Activated naive CD4-positive, alpha-beta T cell treated with anti-CD3 and anti-CD28 coated beads, Interleukin-2, amount 50 U/mL, for 72 hours (primary cell): Measurements from ENCODE around the gene POLR3E. TPM values are rescaled to one million over a fixed set of nuclear protein-coding genes. Genes with fewer than 3 reads are reported as not detected.

Source experiments
- ATAC-seq, 2 donors: fragments of 150-1000 bp; cut with Tn5 transposase; 2 replicates each; pipeline ENCODE4 v1.10.0; 2021; ENCODE audit warnings: mild to moderate bottlenecking in 2 of 2, moderate library complexity in 2 of 2
- DNase-seq, 2 donors: peaks; one replicate each; pipeline ENCODE4 v3.0.0; 2021 to 2022; ENCODE audit warnings: low spot score in 2 of 2
- H3K27ac Mint-ChIP-seq, 2 donors: one replicate each; pipeline ENCODE4 v1.8.0; 2022; ENCODE audit warnings: mild to moderate bottlenecking in 2 of 2, mixed read lengths in 2 of 2
- H3K36me3 Mint-ChIP-seq, 2 donors: one replicate each; pipeline ENCODE4 v1.8.0; 2022; ENCODE audit warnings: mixed read lengths in 2 of 2
- H3K9me3 Mint-ChIP-seq, 2 donors: one replicate each; pipeline ENCODE4 v1.8.0; 2022; ENCODE audit warnings: mixed read lengths in 2 of 2
- total RNA-seq, 2 donors: library from RNA; stranded (reverse); gene quantifications; one replicate each; pipeline ENCODE4 v1.2.3, GENCODE V29; 2022

The POLR3E gene
- total RNA-seq, 2 donors from 2014 or later = 50.3 to 75.4 TPM

DNA sequence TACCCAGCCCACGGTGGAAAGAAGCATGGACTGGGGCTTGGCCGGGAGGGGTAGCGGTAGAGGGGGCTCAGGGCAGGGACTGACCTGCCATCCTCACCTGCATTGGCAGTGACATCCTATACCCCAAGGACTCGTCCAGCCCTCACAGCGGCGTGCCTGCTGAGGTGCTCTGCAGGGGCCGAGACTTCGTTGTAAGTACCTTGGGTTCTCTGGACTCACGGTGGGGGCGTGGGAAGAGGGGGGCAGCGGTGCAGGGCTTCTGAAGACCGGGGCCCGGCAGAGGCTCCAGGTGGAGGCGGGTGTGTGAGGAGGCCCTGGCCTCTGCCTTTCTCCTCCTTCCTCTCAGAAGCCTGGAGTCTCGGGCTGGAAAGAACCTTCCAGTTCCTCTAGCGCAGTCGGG lies 25.5 kb downstream of the POLR3E start:
- Mint-ChIP-seq H3K36me3 (no peaks in the 10 kb centered on the region), H3K9me3 (no peaks in the 10 kb centered on the region), H3K27ac (peak overlapping the region in 1 of 2 donors; percentile 42)
- no peak for DNase-seq
- no peak for ATAC-seq

GRCh38 chr16:22323173-22323958 lies 26.2 kb downstream of the POLR3E start:
- Mint-ChIP-seq H3K9me3 (no peaks in the 10 kb centered on the region), H3K27ac (peak overlapping the region; percentile 29 to 46), H3K36me3 (no peaks in the 10 kb centered on the region)
- peak in 1 of 2 donors; percentile 44 for DNase-seq
- ATAC-seq = no peak

DNA sequence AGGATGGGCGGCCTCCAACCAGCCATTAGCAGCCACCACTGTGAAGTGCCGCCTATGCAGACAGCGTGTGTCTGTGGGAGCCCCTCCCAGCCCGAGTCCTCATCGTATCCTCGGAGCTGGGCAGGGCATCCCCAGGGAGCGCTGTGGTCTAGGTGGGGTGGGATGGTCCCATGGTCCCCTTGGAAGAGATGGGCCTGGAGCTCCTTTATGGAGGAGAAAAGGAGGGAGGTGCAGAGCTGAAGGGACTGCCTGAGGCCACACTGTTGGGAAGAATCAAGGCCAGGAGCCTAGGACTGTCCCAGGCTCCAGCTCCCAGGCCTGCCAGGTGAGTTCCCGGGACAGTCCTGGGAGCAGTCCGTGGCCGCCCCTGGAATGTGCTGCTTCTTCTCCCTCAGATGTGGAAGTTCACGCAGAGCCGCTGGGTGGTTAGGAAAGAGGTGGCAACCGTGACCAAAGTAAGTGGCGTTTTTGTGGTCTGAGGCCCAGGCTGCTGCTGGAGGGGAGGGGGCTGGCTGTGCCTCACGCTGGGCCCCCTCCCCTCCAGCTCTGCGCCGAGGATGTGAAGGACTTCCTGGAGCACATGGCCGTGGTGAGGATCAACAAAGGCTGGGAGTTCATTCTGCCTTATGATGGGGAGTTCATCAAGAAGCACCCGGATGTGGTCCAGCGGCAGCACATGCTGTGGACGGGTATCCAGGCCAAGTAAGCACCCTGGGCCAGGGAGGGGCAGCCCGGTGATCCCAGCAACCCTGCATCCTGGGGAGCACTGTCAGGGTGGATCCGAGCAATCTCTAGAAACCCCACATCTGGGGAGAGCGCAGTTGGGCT lies 27.0 kb downstream of the POLR3E start:
- H3K27ac Mint-ChIP-seq = peak overlapping the region; percentile 46 to 86
- peak in 1 of 2 donors; percentile 39 for DNase-seq
- no peak for ATAC-seq
- no peaks in the 10 kb centered on the region for H3K36me3 Mint-ChIP-seq
- no peaks in the 10 kb centered on the region for H3K9me3 Mint-ChIP-seq

- Mint-ChIP-seq H3K27ac (peak overlapping the region; percentile 46 to 86), H3K36me3 (peaks cover 0 to under 1% of the 10 kb centered on the region in 2 donors), H3K9me3 (no peaks in the 10 kb centered on the region)
- ATAC-seq = no peak
- DNase-seq = peak in 1 of 2 donors; percentile 38
Observed at GRCh38 chr16:22324787-22325597, 27.8 kb downstream of the POLR3E start.

GRCh38 chr16:22325598-22326368 lies 28.6 kb downstream of the POLR3E start:
- Mint-ChIP-seq H3K9me3 (no peaks in the 10 kb centered on the region), H3K27ac (no peak overlapping the region), H3K36me3 (peaks cover 0 to 4% of the 10 kb centered on the region in 2 donors)
- DNase-seq = peak in 1 of 2 donors; percentile 52
- ATAC-seq = no peak

DNA sequence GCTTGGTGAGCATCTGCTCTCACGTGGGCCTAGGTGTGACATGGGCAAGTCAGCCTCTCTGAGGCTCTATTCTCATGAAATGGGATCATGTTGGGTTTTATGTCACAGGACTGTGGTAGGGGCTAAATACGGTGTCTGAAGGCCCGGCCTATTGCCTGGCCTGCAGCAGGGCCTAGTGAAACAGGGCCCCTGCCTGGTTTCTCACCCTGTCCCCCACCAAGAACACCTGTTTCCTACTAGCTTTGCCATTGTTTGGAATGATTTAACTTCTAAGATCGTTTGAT lies 29.1 kb downstream of the POLR3E start:
- H3K36me3 Mint-ChIP-seq = peaks cover under 1 to 5% of the 10 kb centered on the region in 2 donors
- H3K9me3 Mint-ChIP-seq = no peaks in the 10 kb centered on the region
- ATAC-seq (no peak), DNase-seq (peak in 1 of 2 donors; percentile 25)
- H3K27ac Mint-ChIP-seq = peak overlapping the region in 1 of 2 donors; percentile 53

DNA sequence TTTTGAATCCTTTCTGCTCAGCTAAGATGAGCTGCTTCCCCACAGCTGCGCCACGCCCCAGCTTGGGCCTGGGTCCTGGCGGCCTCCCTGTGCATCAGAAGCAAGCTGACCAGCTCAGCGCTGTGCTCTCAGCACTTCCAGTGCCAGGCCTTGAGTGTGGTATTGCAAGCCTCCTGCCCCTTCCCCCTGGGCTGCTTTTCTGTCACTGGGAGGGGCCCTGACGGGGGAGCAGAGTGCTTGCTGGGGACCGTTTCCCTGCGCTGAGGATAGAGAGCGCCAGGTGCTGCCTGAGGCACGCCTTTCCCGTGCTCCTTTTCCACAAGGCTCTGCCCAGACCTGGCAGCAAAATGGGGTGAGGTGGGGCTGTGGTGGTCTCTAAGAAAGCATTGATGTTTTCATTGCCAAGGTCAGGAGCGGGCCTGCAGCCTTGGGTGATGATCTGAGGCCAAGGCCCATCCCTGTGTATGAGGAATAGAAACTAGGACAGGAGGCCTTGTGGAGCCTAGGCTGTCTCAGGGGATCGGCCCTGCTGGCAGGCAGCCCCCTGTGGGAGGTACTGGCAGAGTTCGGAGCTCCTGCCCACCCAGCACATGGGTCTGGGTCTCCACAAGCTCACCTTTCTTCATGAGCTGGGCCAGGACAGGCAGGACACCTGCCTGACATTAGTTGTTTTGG lies 29.7 kb downstream of the POLR3E start:
- Mint-ChIP-seq H3K9me3 (no peaks in the 10 kb centered on the region), H3K36me3 (peaks cover 7 to 11% of the 10 kb centered on the region in 2 donors), H3K27ac (peak overlapping the region; percentile 53 to 74)
- no peak for ATAC-seq
- peak in 1 of 2 donors; percentile 33 for DNase-seq

- DNase-seq = no peak
- H3K9me3 Mint-ChIP-seq = no peaks in the 10 kb centered on the region
- ATAC-seq = no peak
- peaks cover 12 to 16% of the 10 kb centered on the region in 2 donors for H3K36me3 Mint-ChIP-seq
- H3K27ac Mint-ChIP-seq = peak overlapping the region; percentile 53 to 74
Observed at GRCh38 chr16:22327446-22327775, 30.2 kb downstream of the POLR3E start.

DNA sequence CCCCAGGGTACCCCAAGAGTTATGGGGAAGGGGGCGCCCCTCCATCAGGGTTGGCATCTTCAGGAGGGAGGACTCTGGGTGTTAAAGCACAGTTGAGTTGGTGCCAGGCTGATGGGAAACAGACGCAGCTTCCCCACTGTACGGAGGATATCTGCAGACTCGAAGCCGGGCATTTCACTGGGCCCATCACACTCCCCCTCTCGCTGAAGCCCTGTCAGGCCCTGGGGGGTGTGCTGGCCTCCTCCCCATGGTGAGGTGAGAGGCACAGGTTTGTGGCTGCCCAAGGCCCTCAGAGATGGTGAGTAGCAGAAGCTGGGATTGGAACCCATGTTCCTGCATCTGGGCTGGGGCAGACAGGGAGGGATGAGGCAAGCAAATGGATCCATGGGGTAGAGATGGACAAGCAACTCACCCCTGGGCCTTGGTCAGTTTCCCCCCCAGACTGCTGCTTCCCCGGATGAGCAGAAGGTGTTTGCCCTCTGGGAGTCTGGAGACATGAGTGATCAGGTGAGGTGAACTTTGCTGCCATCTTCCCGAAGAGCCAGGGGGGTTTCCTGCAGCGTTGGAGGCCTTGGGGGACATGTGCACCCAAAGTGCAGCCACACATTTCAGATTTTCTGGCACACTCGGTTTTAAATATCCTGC lies 31.0 kb downstream of the POLR3E start:
- ATAC-seq (no peak), DNase-seq (no peak)
- Mint-ChIP-seq H3K36me3 (peaks cover 14 to 18% of the 10 kb centered on the region in 2 donors), H3K27ac (peak overlapping the region; percentile 53 to 72), H3K9me3 (no peaks in the 10 kb centered on the region)

DNA sequence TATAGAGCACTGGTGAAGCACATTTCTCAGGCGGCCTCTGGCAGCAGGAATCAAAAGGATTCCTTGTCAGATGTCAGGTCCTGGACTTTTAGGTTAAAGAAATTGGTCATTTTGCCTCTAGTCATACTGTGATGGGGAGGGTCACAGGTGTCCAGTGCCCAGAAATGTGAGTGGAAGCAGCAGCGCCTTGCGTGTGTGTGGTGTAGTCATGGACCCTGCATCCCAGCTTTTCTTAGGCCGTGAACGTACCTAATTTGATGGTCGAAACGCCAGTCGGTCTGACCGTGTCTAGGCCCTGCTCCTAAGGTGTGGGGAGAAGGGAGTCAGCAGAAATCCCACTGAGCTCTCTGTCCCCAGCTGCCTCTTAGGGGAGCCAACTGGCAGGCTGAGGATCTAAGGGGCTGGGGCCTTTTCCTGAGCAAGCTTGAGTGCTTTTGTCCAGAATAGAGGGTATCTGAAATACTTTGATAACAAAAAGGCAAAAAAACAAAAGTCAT lies 32.0 kb downstream of the POLR3E start:
- peak overlapping the region in 1 of 2 donors; percentile 60 for H3K27ac Mint-ChIP-seq
- DNase-seq (no peak), ATAC-seq (no peak)
- no peaks in the 10 kb centered on the region for H3K9me3 Mint-ChIP-seq
- peaks cover 23 to 28% of the 10 kb centered on the region in 2 donors for H3K36me3 Mint-ChIP-seq

DNA sequence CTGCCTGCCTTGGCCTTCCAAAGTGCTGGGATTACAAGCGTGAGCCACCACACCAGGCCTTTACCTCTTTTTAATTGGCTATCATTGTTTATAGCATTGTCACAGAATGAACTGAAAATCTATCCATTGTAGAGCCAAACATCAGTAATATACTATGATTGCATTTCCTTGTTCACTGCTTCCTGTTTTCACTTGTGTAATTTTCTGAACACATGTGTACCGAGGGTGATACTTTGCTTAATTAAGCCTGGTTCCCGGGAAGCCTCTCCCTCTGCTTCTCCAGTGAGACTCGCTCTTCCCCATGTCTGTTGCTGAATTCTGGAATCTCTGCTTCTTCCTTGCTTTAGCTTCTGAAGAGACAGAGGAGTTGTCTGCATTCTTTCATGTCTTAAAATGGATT lies 33.1 kb downstream of the POLR3E start:
- Mint-ChIP-seq H3K36me3 (peaks cover 34 to 38% of the 10 kb centered on the region in 2 donors), H3K27ac (peak overlapping the region; percentile 38 to 65)

DNA sequence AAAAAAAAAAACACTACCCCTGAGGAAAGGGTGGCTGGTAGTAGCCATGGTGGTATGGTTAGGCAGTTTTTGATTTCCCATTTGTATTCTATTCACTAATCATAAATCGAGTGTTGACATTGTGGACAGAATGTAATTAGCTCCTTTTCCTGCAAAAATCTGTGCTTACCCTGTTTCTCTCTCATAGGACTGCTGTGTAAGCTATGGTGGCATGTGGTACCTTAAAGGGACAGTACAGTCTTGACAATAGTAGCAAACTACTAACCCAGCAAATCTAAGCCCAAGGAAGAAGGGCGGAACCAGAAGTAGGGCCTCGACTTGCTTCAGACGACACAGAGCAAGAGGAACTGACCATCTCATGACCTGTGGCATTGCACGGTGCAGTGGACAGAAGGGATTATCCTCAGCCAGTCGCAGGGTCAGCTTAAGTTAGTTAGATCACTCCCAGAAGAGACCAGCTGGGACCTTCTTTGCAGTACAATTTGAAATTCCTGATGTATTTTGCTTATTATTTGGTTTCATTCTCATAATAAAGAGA lies 36.3 kb downstream of the POLR3E start:
- peaks cover 10 to 16% of the 10 kb centered on the region in 2 donors for H3K9me3 Mint-ChIP-seq
- ATAC-seq (no peak), DNase-seq (no peak)
- H3K36me3 Mint-ChIP-seq = peaks cover 61 to 64% of the 10 kb centered on the region in 2 donors
- H3K27ac Mint-ChIP-seq = no peak overlapping the region

More for the DNA sequence above, 33.1 kb downstream of the POLR3E start:
- DNase-seq (no peak), ATAC-seq (no peak)
- H3K9me3 Mint-ChIP-seq = no peaks in the 10 kb centered on the region

DNA sequence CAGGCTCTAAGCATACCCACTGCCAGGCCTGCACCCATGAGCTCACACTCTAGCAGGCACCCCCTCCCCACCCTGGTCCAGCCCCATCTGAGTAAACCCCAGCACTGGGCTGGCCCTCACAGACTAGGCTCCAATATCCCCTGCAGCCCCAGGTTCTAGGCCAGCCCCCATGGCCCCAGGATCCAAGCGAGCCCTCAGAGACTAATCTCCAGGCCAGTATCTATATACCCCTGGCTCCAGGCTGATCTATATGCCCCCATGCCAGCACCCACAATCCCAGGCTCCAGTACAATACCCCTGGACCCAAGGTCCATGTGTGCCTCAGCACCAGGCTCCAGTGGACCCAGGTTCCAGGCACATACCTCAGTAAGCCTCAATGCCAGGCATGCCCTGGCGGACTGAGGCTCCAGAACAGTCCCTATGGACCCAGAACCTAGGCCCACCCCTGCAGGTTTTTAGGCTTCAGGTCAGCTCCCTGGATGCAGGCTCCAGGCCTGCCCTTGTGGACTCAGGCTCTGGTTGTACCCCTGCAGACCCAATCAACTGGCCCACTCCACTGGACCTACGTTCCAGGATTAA lies 38.5 kb downstream of the POLR3E start:
- Mint-ChIP-seq H3K36me3 (peaks cover 75 to 83% of the 10 kb centered on the region in 2 donors), H3K9me3 (peaks cover 16 to 25% of the 10 kb centered on the region in 2 donors), H3K27ac (no peak overlapping the region)
- no peak for DNase-seq
- ATAC-seq = no peak

- peak overlapping the region in 1 of 2 donors; percentile 22 for H3K27ac Mint-ChIP-seq
- DNase-seq = no peak
- H3K9me3 Mint-ChIP-seq = peaks cover 16 to 25% of the 10 kb centered on the region in 2 donors
- ATAC-seq = no peak
- H3K36me3 Mint-ChIP-seq = peaks cover 74 to 86% of the 10 kb centered on the region in 2 donors
Observed at GRCh38 chr16:22336581-22336980, 39.4 kb downstream of the POLR3E start.
